HCT116 (cell line): ENCODE measurements around the gene MBD3. TPM values are rescaled to one million over a fixed set of nuclear protein-coding genes. Genes with fewer than 3 reads are reported as not detected.

Source experiments
- ATAC-seq: fragments of 200-7000 bp; cut with Tn5 transposase; 2 replicates; pipeline ENCODE4 v1.9.1; 2020; ENCODE audit warnings: mild to moderate bottlenecking, moderate library complexity
- BruUV-seq: library from RNA; stranded (reverse); fragments of 400-500 nt; replicated peaks from 2 replicates; lab custom pipeline; 2021; lab: Mats Ljungman, UMichigan
- CTCF ChIA-PET: fragments of 300-600 bp; sonication (Branson Sonifier 250); formaldehyde crosslinking; loops from one replicate; lab custom pipeline; 2021; ENCODE audit warnings: antibody characterized with exemption; lab: Charles Lee
- POLR2A ChIA-PET: fragments of 300-600, 350-600 bp; sonication (Branson Sonifier 250); formaldehyde crosslinking; loops from one replicate; lab custom pipeline; 2021; ENCODE audit warnings: antibody characterized with exemption; lab: Charles Lee
- RAD21 ChIA-PET, 2 experiments: fragments of 300-600 bp; sonication (Branson Sonifier 250); formaldehyde crosslinking; loops; one replicate each; lab custom pipeline; 2023; ENCODE audit warnings: low total read pairs in 2 of 2; ENCODE audit not compliant: uncharacterized antibody in 2 of 2, unreplicated experiment in 2 of 2, low non-redundant PET in 1 of 2; lab: Charles Lee
- DNase-seq: peaks from one replicate; pipeline ENCODE4 v3.0.0-alpha.2; 2010; ENCODE audit warnings: low read depth, low spot score
- H2AFZ ChIP-seq: fragments of 200-600 bp; shearing (Covaris generic), sonication (generic); 2 replicates; pipeline ENCODE4 v1.6.1; 2017; ENCODE audit warnings: low read depth, mixed run types, mixed read lengths, antibody characterized with exemption, low read length; ENCODE audit not compliant: poor library complexity, severe bottlenecking
- H3K27ac ChIP-seq: 2 replicates; pipeline ENCODE4 v1.5.1; 2012; ENCODE audit warnings: low read depth, low read length
- H3K27me3 ChIP-seq: fragments of 200-600 bp; sonication (generic); 2 replicates; pipeline ENCODE4 v1.6.1; 2016; ENCODE audit warnings: mixed run types, low read length, mixed read lengths; ENCODE audit not compliant: insufficient read depth
- H3K36me3 ChIP-seq, 2 experiments: fragments of 200-500 bp in 1 of 2; fragments of 200-600 bp in 1 of 2; sonication (Bioruptor generic) in 1 of 2; sonication (generic) in 1 of 2; 2 replicates each; pipeline versions ENCODE4 v1.5.1 to v1.6.1; 2014 to 2016; ENCODE audit warnings: low read length in 2 of 2, inconsistent platforms in 1 of 2, mixed read lengths in 1 of 2, mixed run types in 1 of 2; ENCODE audit not compliant: insufficient read depth in 2 of 2, control insufficient read depth in 1 of 2
- H3K4me1 ChIP-seq, 2 experiments: fragments of 200-600 bp in 1 of 2; sonication (generic) in 1 of 2; 2 replicates each; pipeline versions ENCODE4 v1.5.1 to v1.6.1; 2012 to 2017; ENCODE audit warnings: low read length in 2 of 2, inconsistent platforms in 1 of 2, mild to moderate bottlenecking in 1 of 2, mixed read lengths in 1 of 2, mixed run types in 1 of 2, moderate library complexity in 1 of 2; ENCODE audit not compliant: insufficient read depth in 2 of 2, control insufficient read depth in 1 of 2
- H3K4me2 ChIP-seq: fragments of 200-600 bp; sonication (generic); 2 replicates; pipeline ENCODE4 v1.6.1; 2017; ENCODE audit warnings: mixed run types, low read length, mixed read lengths
- H3K4me3 ChIP-seq, 2 experiments: fragments of 200-600 bp in 1 of 2; sonication (generic) in 1 of 2; replicated peaks in 1 of 2; 2 replicates each; pipeline ENCODE4 v1.5.1; 2011 to 2016; ENCODE audit warnings: low read length in 2 of 2, control low read depth in 1 of 2, low read depth in 1 of 2, mild to moderate bottlenecking in 1 of 2, mixed read lengths in 1 of 2, mixed run types in 1 of 2
- H3K79me2 ChIP-seq: fragments of 200-600 bp; sonication (generic); 2 replicates; pipeline ENCODE4 v1.6.1; 2017; ENCODE audit warnings: mild to moderate bottlenecking, mixed run types, low read length, moderate library complexity, mixed read lengths; ENCODE audit not compliant: insufficient read depth
- H3K9ac ChIP-seq: fragments of 200-600 bp; sonication (generic); 2 replicates; pipeline ENCODE4 v1.6.1; 2016; ENCODE audit warnings: low read length, mixed read lengths
- H3K9me2 ChIP-seq: fragments of 200-600 bp; sonication (generic), shearing (Covaris generic); 2 replicates; pipeline ENCODE4 v1.6.1; 2017; ENCODE audit warnings: mixed run types, mild to moderate bottlenecking, moderate library complexity; ENCODE audit not compliant: insufficient read depth
- H3K9me3 ChIP-seq, 2 experiments: fragments of 200-500 bp in 1 of 2; fragments of 200-600 bp in 1 of 2; sonication (Bioruptor generic) in 1 of 2; sonication (generic) in 1 of 2; 2 replicates each; pipeline ENCODE4 v1.6.1; 2014 to 2017; ENCODE audit warnings: low read length in 2 of 2, mixed read lengths in 2 of 2, inconsistent platforms in 1 of 2, low read depth in 1 of 2, mild to moderate bottlenecking in 1 of 2, mixed run types in 1 of 2, moderate library complexity in 1 of 2; ENCODE audit not compliant: control insufficient read depth in 1 of 2, insufficient read depth in 1 of 2
- H4K20me1 ChIP-seq: fragments of 200-600 bp; sonication (generic), shearing (Covaris generic); 2 replicates; pipeline ENCODE4 v1.6.1; 2017; ENCODE audit warnings: mixed run types, mild to moderate bottlenecking, moderate library complexity; ENCODE audit not compliant: insufficient read depth
- ATF3 ChIP-seq: IDR thresholded peaks from 2 replicates; pipeline ENCODE4 v1.6.1; 2012
- CTCF ChIP-seq, 3 experiments: fragments of 200-600 bp in 1 of 3; sonication (generic) in 1 of 3; IDR thresholded peaks in 2 of 3; conservative IDR thresholded peaks in 1 of 3; 2 replicates each; pipeline ENCODE4 v1.5.1; 2012 to 2017; ENCODE audit warnings: low read depth in 2 of 3, low read length in 2 of 3, antibody characterized with exemption in 1 of 3, borderline replicate concordance in 1 of 3, control low read depth in 1 of 3, mild to moderate bottlenecking in 1 of 3, mixed read lengths in 1 of 3, mixed run types in 1 of 3, moderate library complexity in 1 of 3; ENCODE audit not compliant: insufficient read depth in 1 of 3
- ELF1 ChIP-seq: IDR thresholded peaks from 2 replicates; pipeline ENCODE4 v1.6.1; 2012; ENCODE audit warnings: low read depth, borderline replicate concordance
- EZH2 ChIP-seq: fragments of 200-600 bp; sonication (generic); IDR thresholded peaks from 2 replicates; pipeline ENCODE4 v1.6.1; 2017; ENCODE audit warnings: antibody characterized with exemption, mixed run types
- JUND ChIP-seq: IDR thresholded peaks from 2 replicates; pipeline ENCODE4 v1.6.1; 2012
- MAX ChIP-seq: IDR thresholded peaks from 2 replicates; pipeline ENCODE4 v1.6.1; 2012
- POLR2A ChIP-seq: IDR thresholded peaks from 2 replicates; pipeline ENCODE4 v1.7.0; 2011; ENCODE audit warnings: borderline replicate concordance; ENCODE audit not compliant: insufficient read depth, insufficient read length; ENCODE audit errors: extremely low read depth
- POLR2AphosphoS5 ChIP-seq: IDR thresholded peaks from 2 replicates; pipeline ENCODE4 v1.6.1; 2011; ENCODE audit warnings: mild to moderate bottlenecking, low read depth, low read length, moderate library complexity
- SP1 ChIP-seq: IDR thresholded peaks from 2 replicates; pipeline ENCODE4 v1.6.1; 2012; ENCODE audit warnings: low read depth
- SRF ChIP-seq: IDR thresholded peaks from 2 replicates; pipeline ENCODE4 v1.6.1; 2012; ENCODE audit warnings: low read depth
- YY1 ChIP-seq: IDR thresholded peaks from 2 replicates; pipeline ENCODE4 v1.6.1; 2011; ENCODE audit warnings: low read length, low read depth, moderate library complexity, mild to moderate bottlenecking; ENCODE audit not compliant: insufficient replicate concordance; ENCODE audit errors: extremely low read depth
- ZBTB33 ChIP-seq: IDR thresholded peaks from 2 replicates; pipeline ENCODE4 v1.6.1; 2011; ENCODE audit warnings: mild to moderate bottlenecking, low read length, moderate library complexity; ENCODE audit not compliant: insufficient replicate concordance; ENCODE audit errors: extremely low read depth
- ZFX ChIP-seq: fragments of 450-650 bp; IDR thresholded peaks from 2 replicates; pipeline ENCODE4 v1.6.1; 2017
- ZNF274 ChIP-seq: fragments of 200-500 bp; sonication (Bioruptor generic); IDR thresholded peaks from 2 replicates; pipeline ENCODE4 v1.6.1; 2014; ENCODE audit warnings: mild to moderate bottlenecking, low read depth, low read length, inconsistent platforms
- intact Hi-C: fragments of 100-400 bp; cut with micrococcal nuclease; formaldehyde crosslinking; loops from 2 replicates; pipeline ENCODE4 v1.10.0; 2022
- total RNA-seq: library from RNA; stranded (reverse); gene quantifications from one replicate; pipeline ENCODE4 v1.2.1, GENCODE V29; 2021; ENCODE audit not compliant: unreplicated experiment

MBD3 gene
- total RNA-seq, 1 experiment from 2014 or later, result 85.7 TPM

- no peak for TF ChIP-seq ZBTB33
These were observed 7.5 kb downstream of the MBD3 start (continued) for GRCh38 chr19:1585243-1585580.

DNA sequence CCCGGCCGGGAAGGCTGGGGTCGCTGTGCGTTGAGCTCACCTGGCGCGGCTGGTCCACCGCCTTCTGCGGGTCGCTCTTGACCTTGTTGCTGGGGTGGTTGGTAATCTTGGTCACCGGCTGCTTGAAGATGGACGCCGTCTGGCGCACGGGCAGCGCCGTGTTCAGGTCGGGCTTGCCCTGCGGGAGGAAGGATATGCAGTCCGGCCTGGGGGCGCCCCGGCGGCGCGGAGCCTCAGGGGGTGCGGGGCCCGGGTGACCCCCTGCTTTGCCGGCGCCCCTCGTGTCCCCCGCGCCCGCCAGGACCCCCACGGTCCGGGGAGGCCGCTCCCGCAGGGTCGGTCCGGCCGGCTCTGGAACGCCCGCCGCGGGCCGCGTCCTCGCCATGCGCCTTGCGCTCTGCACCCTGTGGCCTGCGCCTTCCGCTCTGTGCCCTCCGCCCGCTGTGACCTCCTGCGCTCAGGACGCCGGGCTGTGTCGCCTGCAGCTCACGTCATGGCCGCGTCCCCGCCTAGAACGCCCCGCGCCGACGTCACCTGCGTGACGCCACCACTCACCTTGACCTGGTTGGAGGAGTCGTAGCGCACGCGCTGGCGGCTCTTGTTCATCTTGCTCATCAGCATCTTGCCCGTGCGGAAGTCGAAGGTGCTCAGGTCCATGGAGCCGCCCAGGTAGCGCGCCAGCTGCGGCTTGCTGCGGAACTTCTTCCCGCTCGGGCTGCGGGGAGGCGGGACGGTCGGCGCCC, 8.0 kb downstream of the MBD3 start:
- ATAC-seq, result no peak
- Histone ChIP-seq H3K79me2 (peaks cover 38% of the 10 kb centered on the region), H3K4me1 (peaks cover 24 to 39% of the 10 kb centered on the region in 2 experiments), H3K4me3 (no peak overlapping the region), H3K9ac (no peak overlapping the region), H3K27ac (no peak overlapping the region), H4K20me1 (no peaks in the 10 kb centered on the region), H3K9me2 (no peaks in the 10 kb centered on the region), H3K9me3 (no peaks in the 10 kb centered on the region), H3K4me2 (no peak overlapping the region), H2AFZ (no peak overlapping the region), H3K27me3 (no peaks in the 10 kb centered on the region), H3K36me3 (peaks cover under 1 to 11% of the 10 kb centered on the region in 2 experiments; a peak in 1 of 4 replicates)
- CTCF ChIA-PET, result no interaction called here
- intact Hi-C loops, result no loop called here
- DNase-seq, result no peak
- no TSS peak for BruUV-seq
- TF ChIP-seq YY1, result no peak
- no peak for TF ChIP-seq ZFX
- no peak for TF ChIP-seq ELF1
- no peak for TF ChIP-seq ATF3
- TF ChIP-seq ZBTB33, result no peak
- TF ChIP-seq POLR2AphosphoS5, result no peak
- TF ChIP-seq CTCF (IDR thresholded peaks at IDR 0.05 in 2 of 3, conservative IDR thresholded peaks at IDR 0.05 in 1 of 3; ENCODE audit: borderline replicate concordance in 1 of 3, insufficient read depth in 1 of 3, low read depth in 2 of 3, low read length in 2 of 3), result no peak
- TF ChIP-seq SP1, result no peak
- TF ChIP-seq POLR2A, result no peak
- TF ChIP-seq ZNF274, result no peak
- TF ChIP-seq JUND, result no peak
- no peak for TF ChIP-seq SRF
- no peak for TF ChIP-seq EZH2
- no peak for TF ChIP-seq MAX
- RAD21 ChIA-PET, result no interaction called here
- POLR2A ChIA-PET, result no interaction called here
